ENCODE measurements around the gene PDE4D. TPM values are rescaled to one million over a fixed set of nuclear protein-coding genes. Genes with fewer than 3 reads are reported as not detected.

The PDE4D gene
- total RNA-seq, 1 experiment from 2014 or later: 2.1 TPM

GRCh38 chr5:59140133-59140532 is 753.4 kb downstream of the PDE4D start:
- Mint-ChIP-seq H3K27me3 (ENCODE audit: low read depth) (no peaks in the 10 kb centered on the region), H3K27ac (no peak overlapping the region), H3K9me3 (no peaks in the 10 kb centered on the region), H3K4me1 (no peaks in the 10 kb centered on the region), H3K36me3 (ENCODE audit: insufficient read depth in 1 of 3, low read depth in 3 of 3) (no peaks in the 10 kb centered on the region), H3K4me3 (no peak overlapping the region)
- no peak overlapping the region for H3K9ac ChIP-seq (ENCODE audit: extremely low read depth, insufficient read length, low read length)
- H3K4ac ChIP-seq (ENCODE audit: low read depth, low read length): no peak overlapping the region
- no peak overlapping the region for H2AK5ac ChIP-seq (ENCODE audit: insufficient read length, low read length)
- H3K9me3 ChIP-seq (ENCODE audit: control insufficient read depth, low read depth, low read length): no peaks in the 10 kb centered on the region
- H3K4me2 ChIP-seq (ENCODE audit: insufficient read depth, insufficient read length, low read length): no peak overlapping the region
- no peak overlapping the region for H3K18ac ChIP-seq (ENCODE audit: insufficient read length, low read depth, low read length)
- H3K14ac ChIP-seq (ENCODE audit: insufficient read depth, low read length): no peak overlapping the region
- no peak overlapping the region for H2BK20ac ChIP-seq (ENCODE audit: low read depth, low read length, poor library complexity, severe bottlenecking)
- no peaks in the 10 kb centered on the region for H3K79me2 ChIP-seq (ENCODE audit: insufficient read depth, low read length)
- no peak overlapping the region for H3K56ac ChIP-seq (ENCODE audit: insufficient read length, low read depth, low read length)
- no peaks in the 10 kb centered on the region for H3K27me3 ChIP-seq (ENCODE audit: insufficient read depth, low read length)
- DNase-seq: no peak
- H3K79me1 ChIP-seq (ENCODE audit: insufficient read depth, low read depth, low read length, poor library complexity, severe bottlenecking): no peaks in the 10 kb centered on the region
- no peak overlapping the region for H2BK15ac ChIP-seq (ENCODE audit: low read depth, low read length)
- no peak overlapping the region for H2AFZ ChIP-seq (ENCODE audit: low read length)
- H4K8ac ChIP-seq (replicated peaks; ENCODE audit: insufficient read length, low read depth, low read length): no peak overlapping the region
- H2BK120ac ChIP-seq (ENCODE audit: low read depth, low read length, poor library complexity, severe bottlenecking): no peak overlapping the region
- no peak for TF ChIP-seq CTCF (conservative IDR thresholded peaks at IDR 0.05)
- H3K4me1 ChIP-seq (ENCODE audit: insufficient read depth, low read length): no peaks in the 10 kb centered on the region
- H4K91ac ChIP-seq (ENCODE audit: insufficient read length, low read depth, low read length): no peak overlapping the region
- H3K23ac ChIP-seq (ENCODE audit: insufficient read length, low read depth, low read length): no peak overlapping the region
- H4K5ac ChIP-seq (ENCODE audit: insufficient read length, low read depth, low read length): no peak overlapping the region
- H3K27ac ChIP-seq (ENCODE audit: insufficient read length, low read depth, low read length): no peak overlapping the region
- no peak overlapping the region for H2BK12ac ChIP-seq (ENCODE audit: insufficient read length, low read depth, low read length)
- WGBS (ENCODE audit: extremely low coverage, insufficient read length, low lambda C conversion rate): no CpG with 5 or more reads among the region's 2 CpGs
- H2BK5ac ChIP-seq (ENCODE audit: insufficient read length, low read length): no peak overlapping the region
- H3K23me2 ChIP-seq (ENCODE audit: insufficient read length, low read depth, low read length, poor library complexity, severe bottlenecking): no peaks in the 10 kb centered on the region
- H3T11ph ChIP-seq (ENCODE audit: low read length): no peak overlapping the region
- no peaks in the 10 kb centered on the region for H4K20me1 ChIP-seq (ENCODE audit: control insufficient read depth, insufficient read depth, insufficient read length)
